A549 treated with CORT108297 at 1 μM for 4 hours (cell line): ENCODE measurements around the gene SPRR2A. TPM values are rescaled to one million over a fixed set of nuclear protein-coding genes. Genes with fewer than 3 reads are reported as not detected.

ENCODE experiments used
- total RNA-seq: library from RNA; stranded (reverse); fragments of 200-300 nt; extraction: Qiagen RNA extraction; gene quantifications from 5 replicates; pipeline ENCODE4 v1.2.3, GENCODE V29; 2022

The SPRR2A gene
- total RNA-seq, result not detected in 5 replicates

GRCh38 chr1:153057375-153057774, at the start of gene SPRR2A:
Gene SPRR2A, minus strand, starts transcription at chr1:153057512. Its CDS starts 777 bp downstream, at chr1:153056735.

GRCh38 chr1:153094426-153094825, 37.1 kb upstream of the SPRR2A start, which contains the start of gene SPRR2E:
Gene SPRR2E, minus strand, starts transcription at chr1:153094526. Its CDS starts 775 bp downstream, at chr1:153093751.

GRCh38 chr1:153071511-153071910, 14.2 kb upstream of the SPRR2A start, which contains the start of gene SPRR2B:
Gene SPRR2B, minus strand, starts transcription at chr1:153071611. Its CDS starts 772 bp downstream, at chr1:153070839.

GRCh38 chr1:153040950-153041631, 16.2 kb downstream of the SPRR2A start, which contains the start of gene SPRR2D:
Gene SPRR2D, minus strand, starts transcription at chr1:153041120. Its CDS starts 774 bp downstream, at chr1:153040346.

GRCh38 chr1:153030895-153031294, 26.4 kb downstream of the SPRR2A start, which contains the start of gene SPRR1B:
Gene SPRR1B, plus strand, starts transcription at chr1:153031203. Its CDS starts 1,143 bp downstream, at chr1:153032346.

Other genes starting within 250 kb of the SPRR2A start
- 0.07 TPM in 1 of 5 replicates, not detected in the others for gene LCE1B, start 245.5 kb downstream of the SPRR2A start, total RNA-seq
- gene LCE1A, start 230.0 kb downstream of the SPRR2A start, total RNA-seq, result not detected in 5 replicates
- not detected in 5 replicates for gene LCE6A, start 214.7 kb downstream of the SPRR2A start, total RNA-seq
- not detected in 5 replicates for gene LCE7A, start 197.5 kb downstream of the SPRR2A start, total RNA-seq
- not detected in 5 replicates for gene SMCP, start 179.2 kb downstream of the SPRR2A start, total RNA-seq
- gene IVL, start 149.0 kb downstream of the SPRR2A start, total RNA-seq, result 0.03 to 0.06 TPM in 2 of 5 replicates, not detected in the others
- gene SPRR5, start 110.3 kb downstream of the SPRR2A start, total RNA-seq, result not detected in 5 replicates
- gene SPRR4, start 86.9 kb downstream of the SPRR2A start, total RNA-seq, result not detected in 5 replicates
- not detected in 5 replicates for gene SPRR1A, start 73.4 kb downstream of the SPRR2A start, total RNA-seq
- gene SPRR3, start 55.8 kb downstream of the SPRR2A start, total RNA-seq, result not detected in 5 replicates
- gene SPRR1B, start 26.3 kb downstream of the SPRR2A start, total RNA-seq, result not detected in 5 replicates
- gene SPRR2D, start 16.4 kb downstream of the SPRR2A start, total RNA-seq, result 0.21 TPM in 1 of 5 replicates, not detected in the others
- not detected in 5 replicates for gene SPRR2B, start 14.1 kb upstream of the SPRR2A start, total RNA-seq
- gene SPRR2E, start 37.0 kb upstream of the SPRR2A start, total RNA-seq, result not detected in 5 replicates
- gene SPRR2F, start 56.0 kb upstream of the SPRR2A start, total RNA-seq, result not detected in 5 replicates
- gene SPRR2G, start 93.4 kb upstream of the SPRR2A start, total RNA-seq, result not detected in 5 replicates
- not detected in 5 replicates for gene LELP1, start 145.9 kb upstream of the SPRR2A start, total RNA-seq
- not detected in 5 replicates for gene PRR9, start 160.1 kb upstream of the SPRR2A start, total RNA-seq
- not detected in 5 replicates for gene LORICRIN, start 202.2 kb upstream of the SPRR2A start, total RNA-seq